Muscle of leg (tissue), 11 donors: ENCODE results near the gene DMD. TPM values are rescaled to one million over a fixed set of nuclear protein-coding genes. Genes with fewer than 3 reads are reported as not detected.

Source experiments
- DNase-seq: peaks from one replicate; pipeline ENCODE4 v3.0.0; 2013
- H3K27ac ChIP-seq: one replicate; pipeline ENCODE4 v1.5.1; 2013; ENCODE audit warnings: mild to moderate bottlenecking, low read length, control low read depth
- H3K27me3 ChIP-seq: one replicate; pipeline ENCODE4 v1.6.1; 2013; ENCODE audit warnings: low read length; ENCODE audit not compliant: control insufficient read depth, insufficient read depth
- H3K36me3 ChIP-seq: one replicate; pipeline ENCODE4 v1.6.1; 2013; ENCODE audit warnings: low read length; ENCODE audit not compliant: control insufficient read depth, insufficient read depth
- H3K4me1 ChIP-seq: one replicate; pipeline ENCODE4 v1.6.1; 2013; ENCODE audit warnings: low read length; ENCODE audit not compliant: control insufficient read depth, insufficient read depth
- H3K4me3 ChIP-seq: one replicate; pipeline ENCODE4 v1.5.1; 2013; ENCODE audit warnings: low read length, control low read depth
- H3K9me3 ChIP-seq: replicated peaks from 2 replicates; pipeline ENCODE4 v1.6.1; 2013; ENCODE audit warnings: low read depth, low read length; ENCODE audit not compliant: control insufficient read depth
- WGBS: methylation state at CpG from one replicate; pipeline ENCODE4 v1.1.5; 2013; ENCODE audit warnings: missing lambda C conversion rate; ENCODE audit not compliant: insufficient coverage; 5-methylcytosine and 5-hydroxymethylcytosine counted together
- polyA plus RNA-seq, 8 donors: library from polyadenylated mRNA; unstranded; fragments of 120-200 nt; gene quantifications; one replicate each; pipeline versions ENCODE4 v1.2.1 to v1.2.3, GENCODE V29; 2013; ENCODE audit warnings: inconsistent platforms in 1 of 8, low replicate concordance in 1 of 8; ENCODE audit not compliant: insufficient read length in 8 of 8, insufficient read depth in 1 of 8
- total RNA-seq: library from RNA; stranded (reverse); fragments of 120-200 nt; gene quantifications from one replicate; pipeline ENCODE4 v1.2.4, GENCODE V29; 2013

DMD gene
- total and polyA plus RNA-seq, 9 donors: 50.3 to 106 (median 68.9) TPM

GRCh38 chrX:32087663-32088062 is 1123.7 kb downstream of the DMD start:
- 60% methylated on average over 1 of the region's 4 CpGs for WGBS
- no peak overlapping the region for H3K27ac ChIP-seq
- H3K36me3 ChIP-seq: no peaks in the 10 kb centered on the region
- H3K27me3 ChIP-seq: no peaks in the 10 kb centered on the region
- no peaks in the 10 kb centered on the region for H3K4me1 ChIP-seq
- no peak for DNase-seq
- no peaks in the 10 kb centered on the region for H3K9me3 ChIP-seq
- H3K4me3 ChIP-seq: no peak overlapping the region

DNA sequence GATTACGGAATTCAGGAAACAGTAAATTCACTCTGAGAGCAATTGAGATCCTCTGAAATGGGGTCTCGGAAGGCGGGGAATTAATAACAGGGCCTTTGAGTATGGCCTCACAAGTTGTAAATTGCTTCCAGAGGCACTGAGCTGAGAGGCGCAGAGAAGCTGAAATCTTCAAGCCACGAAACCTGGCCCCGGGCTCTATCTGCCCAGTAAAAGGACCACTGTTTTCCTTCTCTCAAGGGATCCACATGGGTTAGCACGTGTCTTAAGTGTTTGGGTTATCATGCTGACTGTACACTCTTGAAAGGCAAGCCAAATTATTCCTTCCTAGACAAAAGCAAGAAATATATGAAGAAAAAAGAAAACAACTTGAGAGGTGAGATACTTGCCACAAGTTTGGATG is 1126.6 kb downstream of the DMD start:
- no peaks in the 10 kb centered on the region for H3K36me3 ChIP-seq
- WGBS: 41% methylated on average over 5 of the region's 7 CpGs
- H3K4me3 ChIP-seq: no peak overlapping the region
- H3K4me1 ChIP-seq: no peaks in the 10 kb centered on the region
- no peak for DNase-seq
- peaks cover 2% of the 10 kb centered on the region for H3K27me3 ChIP-seq
- no peak overlapping the region for H3K27ac ChIP-seq
- no peaks in the 10 kb centered on the region for H3K9me3 ChIP-seq

DNA sequence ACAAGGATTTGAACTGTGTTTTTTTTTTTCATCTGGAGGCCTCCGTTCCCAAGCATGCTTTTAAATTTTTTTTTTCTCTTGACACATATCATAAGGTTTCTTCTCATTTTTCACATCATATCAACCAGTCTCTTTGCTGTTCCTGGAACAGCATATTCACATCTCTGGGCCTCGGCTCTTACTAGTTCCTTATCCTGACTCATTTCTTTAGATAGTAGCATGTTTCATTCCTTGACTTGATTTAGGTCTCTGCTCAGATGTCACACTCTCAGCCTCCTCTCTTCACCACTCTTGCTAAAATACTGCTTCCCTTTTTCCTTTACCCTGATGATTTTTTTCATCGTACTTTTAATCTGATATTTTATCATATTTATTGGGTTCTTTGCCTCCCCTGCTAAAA is 1163.1 kb downstream of the DMD start:
- 17% methylated on average over 1 of the region's 3 CpGs for WGBS
- Histone ChIP-seq H3K27me3 (no peaks in the 10 kb centered on the region), H3K4me3 (no peak overlapping the region), H3K27ac (no peak overlapping the region), H3K36me3 (no peaks in the 10 kb centered on the region), H3K9me3 (no peaks in the 10 kb centered on the region), H3K4me1 (no peaks in the 10 kb centered on the region)
- DNase-seq: no peak

DNA sequence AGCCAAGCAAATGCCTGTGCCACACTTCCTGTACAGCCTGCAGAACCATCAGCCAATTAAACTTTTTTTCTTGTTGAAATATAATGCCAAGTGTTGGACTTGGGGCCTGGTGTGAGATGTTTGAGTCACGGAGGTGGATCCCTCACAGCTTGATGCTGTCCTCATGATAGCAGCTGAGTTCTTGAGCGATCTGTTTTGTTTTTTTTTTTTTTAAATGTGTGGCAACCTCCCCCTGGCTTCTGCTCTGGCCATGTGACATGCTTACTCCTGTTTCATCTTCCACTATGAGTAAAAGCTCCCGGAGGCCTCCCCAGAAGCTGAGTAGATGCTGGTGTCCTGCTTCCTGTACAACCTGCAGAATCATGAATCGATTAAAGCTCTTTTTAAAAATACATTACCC is 1166.2 kb downstream of the DMD start:
- Histone ChIP-seq H3K4me1 (no peaks in the 10 kb centered on the region), H3K4me3 (no peak overlapping the region), H3K36me3 (no peaks in the 10 kb centered on the region), H3K9me3 (no peaks in the 10 kb centered on the region), H3K27ac (no peak overlapping the region), H3K27me3 (no peaks in the 10 kb centered on the region)
- no peak for DNase-seq
- 79% methylated on average over 2 of the region's 4 CpGs for WGBS

GRCh38 chrX:32041181-32041580 is 1170.2 kb downstream of the DMD start:
- Histone ChIP-seq H3K9me3 (no peaks in the 10 kb centered on the region), H3K4me3 (no peak overlapping the region), H3K36me3 (no peaks in the 10 kb centered on the region), H3K4me1 (no peaks in the 10 kb centered on the region), H3K27ac (no peak overlapping the region), H3K27me3 (no peaks in the 10 kb centered on the region)
- WGBS: 31% methylated on average over 2 of the region's 4 CpGs
- DNase-seq: no peak

GRCh38 chrX:32026772-32027171 is 1184.6 kb downstream of the DMD start:
- DNase-seq: no peak
- H3K4me3 ChIP-seq: no peak overlapping the region

GRCh38 chrX:32024072-32024471 is 1187.3 kb downstream of the DMD start:
- Histone ChIP-seq H3K4me3 (no peak overlapping the region), H3K4me1 (no peaks in the 10 kb centered on the region), H3K27ac (no peak overlapping the region), H3K36me3 (no peaks in the 10 kb centered on the region), H3K9me3 (no peaks in the 10 kb centered on the region), H3K27me3 (no peaks in the 10 kb centered on the region)
- DNase-seq: no peak
- 77% methylated on average over 4 of the region's 9 CpGs for WGBS

More at GRCh38 chrX:32026772-32027171, 1184.6 kb downstream of the DMD start:
- no peak overlapping the region for H3K27ac ChIP-seq
- no peaks in the 10 kb centered on the region for H3K36me3 ChIP-seq
- H3K9me3 ChIP-seq: no peaks in the 10 kb centered on the region
- H3K4me1 ChIP-seq: no peaks in the 10 kb centered on the region
- no peaks in the 10 kb centered on the region for H3K27me3 ChIP-seq
- no CpG with 5 or more reads among the region's 3 CpGs for WGBS

- WGBS: 70% methylated on average over 5 of the region's 6 CpGs
- no peak for DNase-seq
- no peaks in the 10 kb centered on the region for H3K36me3 ChIP-seq
Observed at GRCh38 chrX:32016195-32016594, 1195.2 kb downstream of the DMD start.

DNA sequence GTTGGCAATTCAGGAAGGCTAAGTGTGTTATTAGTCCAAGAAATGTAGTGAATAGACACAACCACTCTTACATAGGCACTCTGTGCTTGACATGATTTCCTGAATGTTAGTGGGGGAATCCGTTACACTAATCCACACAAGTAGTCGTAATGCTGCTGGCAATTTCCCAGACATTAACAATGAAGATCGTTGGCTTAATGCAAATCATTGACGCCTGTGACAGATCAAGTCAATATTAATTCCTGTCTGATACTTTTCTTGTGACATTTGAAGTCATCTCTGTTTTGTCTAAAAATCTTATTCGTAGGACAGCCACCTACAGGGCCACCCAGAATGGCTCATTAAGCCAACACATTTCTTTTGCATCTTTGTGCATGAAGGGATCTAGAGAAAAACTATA is 1200.4 kb downstream of the DMD start:
- no CpG with 5 or more reads among the region's 5 CpGs for WGBS
- no peaks in the 10 kb centered on the region for H3K4me1 ChIP-seq
- H3K4me3 ChIP-seq: no peak overlapping the region
- no peak overlapping the region for H3K27ac ChIP-seq
- H3K36me3 ChIP-seq: no peaks in the 10 kb centered on the region
- no peaks in the 10 kb centered on the region for H3K27me3 ChIP-seq
- no peak for DNase-seq
- H3K9me3 ChIP-seq: no peaks in the 10 kb centered on the region

More at GRCh38 chrX:32016195-32016594, 1195.2 kb downstream of the DMD start:
- Histone ChIP-seq H3K9me3 (no peaks in the 10 kb centered on the region), H3K27ac (no peak overlapping the region), H3K4me3 (no peak overlapping the region), H3K4me1 (no peaks in the 10 kb centered on the region), H3K27me3 (no peaks in the 10 kb centered on the region)

DNA sequence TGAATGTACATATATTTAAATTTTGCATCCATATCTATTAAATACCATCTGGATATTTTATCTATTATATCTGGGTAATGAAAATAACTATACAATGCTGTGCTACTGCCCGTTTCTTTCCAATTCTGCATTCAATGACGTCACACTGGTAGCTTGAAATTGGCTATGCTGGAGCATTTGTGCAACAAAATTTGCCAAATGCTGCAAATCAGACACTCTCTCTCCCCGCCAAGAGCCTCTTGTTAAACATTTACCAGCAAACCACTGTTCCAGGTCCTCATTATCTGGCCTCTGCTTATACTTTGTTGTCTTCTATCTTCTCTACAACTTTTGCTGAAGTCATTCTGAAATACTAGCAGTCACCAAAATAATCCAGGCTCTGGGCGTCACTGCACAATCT is 1201.1 kb downstream of the DMD start:
- no peak for DNase-seq
- no peaks in the 10 kb centered on the region for H3K9me3 ChIP-seq
- no peaks in the 10 kb centered on the region for H3K4me1 ChIP-seq
- no peaks in the 10 kb centered on the region for H3K27me3 ChIP-seq
- 53% methylated on average over 4 of the region's 4 CpGs for WGBS
- H3K27ac ChIP-seq: no peak overlapping the region
- H3K4me3 ChIP-seq: no peak overlapping the region
- no peaks in the 10 kb centered on the region for H3K36me3 ChIP-seq

DNA sequence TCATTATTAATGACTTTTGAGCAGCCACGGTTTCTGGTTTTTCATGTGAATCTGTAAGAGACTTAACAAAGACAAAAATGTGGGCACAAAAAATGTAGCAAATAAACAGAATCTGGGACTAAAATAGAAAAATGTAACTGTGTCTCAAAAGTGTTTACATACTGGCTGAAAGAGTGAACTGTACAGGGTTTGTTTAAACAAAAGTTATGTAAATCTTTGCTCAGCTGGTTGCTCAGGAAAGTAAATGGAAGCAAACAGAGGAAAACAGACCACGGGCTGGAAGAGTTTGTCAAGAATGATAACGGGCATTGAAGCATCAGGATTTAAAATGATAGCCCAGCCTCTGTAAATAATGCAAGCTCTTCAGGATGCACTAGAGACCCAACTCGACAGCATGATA is 1217.7 kb downstream of the DMD start:
- no peaks in the 10 kb centered on the region for H3K9me3 ChIP-seq
- 69% methylated on average over 2 of the region's 4 CpGs for WGBS
- no peaks in the 10 kb centered on the region for H3K27me3 ChIP-seq
- DNase-seq: no peak
- no peak overlapping the region for H3K27ac ChIP-seq
- H3K4me3 ChIP-seq: no peak overlapping the region
- no peaks in the 10 kb centered on the region for H3K4me1 ChIP-seq
- no peaks in the 10 kb centered on the region for H3K36me3 ChIP-seq
